ENCODE data around the gene MYLK.

MYLK gene

GRCh38 chr3:123753286-123753685, 130.8 kb downstream of the MYLK start:
- Histone ChIP-seq H3K4me1 (ENCODE audit: insufficient read depth, poor library complexity, severe bottlenecking) (peaks cover 18% of the 10 kb centered on the region), H3K27ac (ENCODE audit: poor library complexity, severe bottlenecking) (no peak overlapping the region)

GRCh38 chr3:123752228-123752627, 131.9 kb downstream of the MYLK start:
- Histone ChIP-seq H3K4me3 (ENCODE audit: severe bottlenecking) (no peak overlapping the region), H3K36me3 (ENCODE audit: low read depth) (no peaks in the 10 kb centered on the region), H3K27ac (ENCODE audit: poor library complexity, severe bottlenecking) (no peak overlapping the region), H3K27me3 (ENCODE audit: insufficient read depth, poor library complexity, severe bottlenecking) (no peaks in the 10 kb centered on the region), H3K4me1 (ENCODE audit: insufficient read depth, poor library complexity, severe bottlenecking) (peaks cover 18% of the 10 kb centered on the region), H3K9me3 (ENCODE audit: severe bottlenecking) (no peaks in the 10 kb centered on the region)
- DNase-seq (ENCODE audit: low spot score) (no peak), ATAC-seq (ENCODE audit: low read depth) (no peak)
- TF ChIP-seq CTCF (IDR thresholded peaks at IDR 0.05; ENCODE audit: poor library complexity, severe bottlenecking), result no peak

More at GRCh38 chr3:123753286-123753685, 130.8 kb downstream of the MYLK start:
- no peak for ATAC-seq (ENCODE audit: low read depth)
- TF ChIP-seq CTCF (IDR thresholded peaks at IDR 0.05; ENCODE audit: poor library complexity, severe bottlenecking), result no peak
- no peaks in the 10 kb centered on the region for H3K27me3 ChIP-seq (ENCODE audit: insufficient read depth, poor library complexity, severe bottlenecking)
- H3K4me3 ChIP-seq (ENCODE audit: severe bottlenecking), result no peak overlapping the region
- no peaks in the 10 kb centered on the region for H3K9me3 ChIP-seq (ENCODE audit: severe bottlenecking)
- no peak for DNase-seq (ENCODE audit: low spot score)
- no peaks in the 10 kb centered on the region for H3K36me3 ChIP-seq (ENCODE audit: low read depth)

- H3K9me3 ChIP-seq (ENCODE audit: severe bottlenecking), result no peaks in the 10 kb centered on the region
- no peaks in the 10 kb centered on the region for H3K27me3 ChIP-seq (ENCODE audit: insufficient read depth, poor library complexity, severe bottlenecking)
- TF ChIP-seq CTCF (IDR thresholded peaks at IDR 0.05; ENCODE audit: poor library complexity, severe bottlenecking), result no peak
- no peak for ATAC-seq (ENCODE audit: low read depth)
- peaks cover 18% of the 10 kb centered on the region for H3K4me1 ChIP-seq (ENCODE audit: insufficient read depth, poor library complexity, severe bottlenecking)
- peak overlapping the region; percentile 71 for H3K27ac ChIP-seq (ENCODE audit: poor library complexity, severe bottlenecking)
- H3K4me3 ChIP-seq (ENCODE audit: severe bottlenecking), result no peak overlapping the region
- H3K36me3 ChIP-seq (ENCODE audit: low read depth), result no peaks in the 10 kb centered on the region
- no peak for DNase-seq (ENCODE audit: low spot score)
Observed at GRCh38 chr3:123751433-123751832, 132.7 kb downstream of the MYLK start.

GRCh38 chr3:123750659-123751420, 133.3 kb downstream of the MYLK start:
- Histone ChIP-seq H3K4me1 (ENCODE audit: insufficient read depth, poor library complexity, severe bottlenecking) (peaks cover 18% of the 10 kb centered on the region), H3K27me3 (ENCODE audit: insufficient read depth, poor library complexity, severe bottlenecking) (no peaks in the 10 kb centered on the region), H3K9me3 (ENCODE audit: severe bottlenecking) (no peaks in the 10 kb centered on the region), H3K27ac (ENCODE audit: poor library complexity, severe bottlenecking) (peak overlapping the region; percentile 71), H3K4me3 (ENCODE audit: severe bottlenecking) (no peak overlapping the region), H3K36me3 (ENCODE audit: low read depth) (no peaks in the 10 kb centered on the region)
- no peak for TF ChIP-seq CTCF (IDR thresholded peaks at IDR 0.05; ENCODE audit: poor library complexity, severe bottlenecking)
- ATAC-seq (ENCODE audit: low read depth), result peak; percentile 91
- DNase-seq (ENCODE audit: low spot score), result no peak

GRCh38 chr3:123750209-123750608, 133.9 kb downstream of the MYLK start:
- Histone ChIP-seq H3K4me1 (ENCODE audit: insufficient read depth, poor library complexity, severe bottlenecking) (peaks cover 18% of the 10 kb centered on the region), H3K27ac (ENCODE audit: poor library complexity, severe bottlenecking) (peak overlapping the region; percentile 71), H3K4me3 (ENCODE audit: severe bottlenecking) (no peak overlapping the region), H3K9me3 (ENCODE audit: severe bottlenecking) (no peaks in the 10 kb centered on the region), H3K27me3 (ENCODE audit: insufficient read depth, poor library complexity, severe bottlenecking) (no peaks in the 10 kb centered on the region), H3K36me3 (ENCODE audit: low read depth) (no peaks in the 10 kb centered on the region)
- DNase-seq (ENCODE audit: low spot score) (no peak), ATAC-seq (ENCODE audit: low read depth) (no peak)
- no peak for TF ChIP-seq CTCF (IDR thresholded peaks at IDR 0.05; ENCODE audit: poor library complexity, severe bottlenecking)

Data from RWPE2 (cell line).